Stimulated activated naive CD8-positive, alpha-beta T cell treated with anti-CD3 and anti-CD28 coated beads, Interleukin-15, Interleukin-2, amounts not matched to agents 100 ng/mL and 50 ng/mL, for 24 hours (primary cell): ENCODE measurements around the gene HIP1.
"Not testable (repeated sequence)": the region's sequence is repeated elsewhere in the genome, so short reads cannot be mapped to it uniquely, and the experiment has no call there.

Experiments used
- H3K27ac Mint-ChIP-seq: one replicate; pipeline ENCODE4 v1.8.0; 2021; ENCODE audit warnings: mild to moderate bottlenecking, mixed read lengths
- H3K27me3 Mint-ChIP-seq: one replicate; pipeline ENCODE4 v1.8.0; 2021; ENCODE audit warnings: mixed read lengths
- H3K36me3 Mint-ChIP-seq: one replicate; pipeline ENCODE4 v1.8.0; 2021; ENCODE audit warnings: low read depth, mixed read lengths
- H3K4me1 Mint-ChIP-seq: one replicate; pipeline ENCODE4 v1.8.0; 2021; ENCODE audit warnings: low read depth, mixed read lengths
- H3K4me3 Mint-ChIP-seq: one replicate; pipeline ENCODE4 v1.8.0; 2021; ENCODE audit warnings: mild to moderate bottlenecking, mixed read lengths
- H3K9me3 Mint-ChIP-seq: one replicate; pipeline ENCODE4 v1.8.0; 2021; ENCODE audit warnings: mixed read lengths

The HIP1 gene

GRCh38 chr7:75591467-75592255 lies 147.1 kb downstream of the HIP1 start:
- Mint-ChIP-seq H3K36me3 (no peaks in the 10 kb centered on the region), H3K4me1 (peaks cover 23% of the 10 kb centered on the region), H3K4me3 (no peak overlapping the region), H3K9me3 (no peaks in the 10 kb centered on the region), H3K27me3 (no peaks in the 10 kb centered on the region), H3K27ac (no peak overlapping the region)

- Mint-ChIP-seq H3K9me3 (no peaks in the 10 kb centered on the region), H3K27me3 (no peaks in the 10 kb centered on the region), H3K36me3 (no peaks in the 10 kb centered on the region), H3K4me1 (peaks cover 13% of the 10 kb centered on the region), H3K4me3 (no peak overlapping the region), H3K27ac (no peak overlapping the region)
These were observed 148.3 kb downstream of the HIP1 start for GRCh38 chr7:75590373-75591005.

DNA sequence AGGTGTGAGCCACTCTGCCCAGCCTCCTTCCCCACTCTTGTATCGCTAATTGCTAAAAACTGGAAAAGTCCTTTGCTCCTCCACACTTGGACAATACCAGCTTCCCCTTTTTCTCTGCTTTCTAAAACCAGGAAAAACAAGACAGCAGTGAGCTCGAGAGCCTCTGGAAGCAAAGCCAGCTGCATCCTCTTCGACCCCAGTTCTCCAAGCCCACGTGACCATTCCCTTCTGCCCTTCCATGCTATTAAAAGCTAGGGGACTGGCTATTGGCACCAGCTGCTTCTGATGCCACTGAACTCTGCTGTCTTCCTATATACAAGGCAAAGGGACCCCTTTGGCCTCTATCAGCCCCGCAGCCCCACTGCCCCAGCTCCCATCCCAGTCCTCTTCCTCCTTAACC lies 154.4 kb downstream of the HIP1 start:
- H3K36me3 Mint-ChIP-seq: no peaks in the 10 kb centered on the region
- no peak overlapping the region for H3K4me3 Mint-ChIP-seq
- no peak overlapping the region for H3K27ac Mint-ChIP-seq
- no peaks in the 10 kb centered on the region for H3K27me3 Mint-ChIP-seq
- H3K4me1 Mint-ChIP-seq: no peaks in the 10 kb centered on the region
- no peaks in the 10 kb centered on the region for H3K9me3 Mint-ChIP-seq

GRCh38 chr7:75583255-75583654 lies 155.5 kb downstream of the HIP1 start:
- no peak overlapping the region for H3K4me3 Mint-ChIP-seq
- no peaks in the 10 kb centered on the region for H3K36me3 Mint-ChIP-seq
- no peaks in the 10 kb centered on the region for H3K27me3 Mint-ChIP-seq
- no peaks in the 10 kb centered on the region for H3K9me3 Mint-ChIP-seq
- H3K27ac Mint-ChIP-seq: no peak overlapping the region
- no peaks in the 10 kb centered on the region for H3K4me1 Mint-ChIP-seq

GRCh38 chr7:75579899-75580298 lies 158.8 kb downstream of the HIP1 start:
- Mint-ChIP-seq H3K27me3 (no peaks in the 10 kb centered on the region), H3K27ac (no peak overlapping the region), H3K4me3 (no peak overlapping the region), H3K4me1 (no peaks in the 10 kb centered on the region), H3K36me3 (no peaks in the 10 kb centered on the region), H3K9me3 (no peaks in the 10 kb centered on the region)

- H3K4me3 Mint-ChIP-seq: no peak overlapping the region
- H3K36me3 Mint-ChIP-seq: no peaks in the 10 kb centered on the region
- H3K4me1 Mint-ChIP-seq: no peaks in the 10 kb centered on the region
- no peaks in the 10 kb centered on the region for H3K9me3 Mint-ChIP-seq
- no peak overlapping the region for H3K27ac Mint-ChIP-seq
- no peaks in the 10 kb centered on the region for H3K27me3 Mint-ChIP-seq
These were observed 160.7 kb downstream of the HIP1 start for GRCh38 chr7:75578081-75578480.

- Mint-ChIP-seq H3K36me3 (no peaks in the 10 kb centered on the region), H3K4me1 (no peaks in the 10 kb centered on the region), H3K9me3 (no peaks in the 10 kb centered on the region), H3K27ac (no peak overlapping the region), H3K27me3 (no peaks in the 10 kb centered on the region), H3K4me3 (no peak overlapping the region)
These were observed 163.1 kb downstream of the HIP1 start for GRCh38 chr7:75575488-75576121.

DNA sequence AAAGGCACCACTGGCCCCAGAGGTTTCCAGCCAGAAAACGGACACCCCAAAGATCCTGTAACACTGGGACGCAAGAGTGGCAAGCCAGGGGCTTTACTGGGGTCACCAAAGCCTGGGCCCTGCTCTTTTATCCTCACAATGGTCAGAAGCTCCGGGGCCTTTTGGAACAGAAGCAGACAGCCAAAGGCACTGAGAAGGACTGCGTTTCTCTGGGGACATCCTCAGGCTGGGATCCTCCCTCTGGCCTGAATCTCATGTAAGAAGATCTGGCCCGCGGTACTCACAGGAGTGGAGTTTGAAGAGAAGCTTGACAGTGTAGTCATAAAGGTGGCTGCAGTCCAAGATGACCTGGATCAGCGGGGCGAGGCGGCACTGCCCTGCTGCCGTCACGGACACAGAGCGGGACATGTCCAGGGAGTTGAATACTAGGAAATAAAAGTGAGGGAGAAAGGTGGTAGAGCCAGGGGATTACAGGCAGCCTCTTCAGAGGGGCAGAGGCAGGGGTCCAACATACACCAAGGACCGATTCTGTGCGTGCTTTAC lies 165.2 kb downstream of the HIP1 start:
- Mint-ChIP-seq H3K27me3 (no peaks in the 10 kb centered on the region), H3K9me3 (no peaks in the 10 kb centered on the region), H3K4me3 (no peak overlapping the region), H3K4me1 (no peaks in the 10 kb centered on the region), H3K27ac (no peak overlapping the region), H3K36me3 (no peaks in the 10 kb centered on the region)

DNA sequence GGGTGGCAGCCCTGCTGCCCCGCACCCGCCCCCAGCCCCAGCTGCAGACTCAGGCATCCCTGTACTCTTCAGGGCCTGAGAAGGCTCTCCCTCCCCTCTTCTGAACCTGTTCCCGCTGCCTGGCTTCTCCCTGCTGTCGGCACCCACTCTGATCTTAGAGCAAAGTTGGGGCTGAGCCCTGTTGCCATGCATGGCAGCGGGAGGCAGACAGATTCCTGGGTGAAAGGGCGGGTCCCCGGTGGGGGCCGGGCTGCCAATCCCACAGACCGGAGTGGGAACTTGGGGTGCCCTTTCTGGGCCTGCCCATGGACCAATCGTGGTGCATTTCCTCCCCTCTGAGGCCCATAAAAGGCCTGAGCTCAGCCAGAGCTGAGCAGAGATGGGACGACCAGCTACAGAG lies 165.9 kb downstream of the HIP1 start:
- H3K36me3 Mint-ChIP-seq: no peaks in the 10 kb centered on the region
- no peaks in the 10 kb centered on the region for H3K27me3 Mint-ChIP-seq
- no peak overlapping the region for H3K27ac Mint-ChIP-seq
- no peaks in the 10 kb centered on the region for H3K4me1 Mint-ChIP-seq
- H3K4me3 Mint-ChIP-seq: no peak overlapping the region
- no peaks in the 10 kb centered on the region for H3K9me3 Mint-ChIP-seq

DNA sequence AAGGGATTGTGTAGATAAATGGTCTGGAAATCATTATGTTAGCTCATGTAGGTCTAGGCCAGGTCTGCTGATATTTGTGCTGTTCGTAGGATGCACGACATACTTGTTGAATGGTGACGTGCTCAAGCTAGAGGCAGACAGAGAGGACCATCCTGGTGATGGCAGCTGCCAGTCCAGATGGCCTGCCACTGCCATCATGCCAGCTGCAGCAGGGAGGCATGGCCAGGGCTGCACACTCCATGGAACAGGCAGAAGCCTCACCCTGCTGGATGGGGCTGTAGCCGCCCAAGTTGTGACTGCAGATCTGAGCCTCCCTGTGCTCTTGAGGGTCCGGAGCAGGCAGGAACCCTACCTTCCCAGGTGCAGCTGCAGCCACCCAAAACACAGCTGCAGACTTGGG lies 166.3 kb downstream of the HIP1 start:
- Mint-ChIP-seq H3K9me3 (no peaks in the 10 kb centered on the region), H3K4me1 (no peaks in the 10 kb centered on the region), H3K27me3 (no peaks in the 10 kb centered on the region), H3K4me3 (no peak overlapping the region), H3K36me3 (no peaks in the 10 kb centered on the region), H3K27ac (no peak overlapping the region)

GRCh38 chr7:75571209-75571608 lies 167.5 kb downstream of the HIP1 start:
- Mint-ChIP-seq H3K27me3 (no peaks in the 10 kb centered on the region), H3K4me3 (no peak overlapping the region), H3K9me3 (no peaks in the 10 kb centered on the region), H3K27ac (no peak overlapping the region), H3K36me3 (peaks cover 6% of the 10 kb centered on the region), H3K4me1 (no peaks in the 10 kb centered on the region)

DNA sequence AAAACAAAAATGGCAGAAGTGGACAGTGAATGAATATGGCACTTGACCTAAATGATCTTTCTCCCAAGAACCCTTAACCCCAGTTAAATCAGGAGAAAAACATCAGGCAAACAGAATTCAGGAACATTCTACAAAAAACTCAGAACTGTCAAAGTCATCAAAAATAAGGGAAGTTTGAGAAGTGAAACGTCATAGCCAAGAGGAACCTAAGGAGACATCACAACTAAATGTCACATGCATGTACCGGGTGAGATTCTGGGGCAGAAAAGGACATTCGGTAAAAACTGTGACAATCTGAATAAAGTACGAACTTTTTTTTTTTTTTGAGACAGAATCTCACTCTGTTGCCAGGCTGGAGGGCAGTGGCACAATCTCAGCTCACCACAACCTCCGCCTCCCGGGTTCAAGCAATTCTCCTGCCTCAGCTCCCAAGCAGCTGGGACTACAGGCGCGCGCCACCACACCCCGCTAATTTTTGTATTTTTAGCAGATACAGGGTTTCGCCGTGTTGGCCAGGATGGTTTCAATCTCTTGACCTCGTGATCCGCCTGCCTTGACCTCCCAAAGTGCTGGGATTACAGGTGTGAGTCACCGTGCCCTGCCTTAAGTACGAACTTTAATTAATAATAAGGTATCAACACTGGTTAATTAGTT lies 169.0 kb downstream of the HIP1 start:
- H3K36me3 Mint-ChIP-seq: not testable (repeated sequence)

GRCh38 chr7:75567948-75568595 lies 170.7 kb downstream of the HIP1 start:
- Mint-ChIP-seq H3K4me1 (no peaks in the 10 kb centered on the region), H3K36me3 (peaks cover 14% of the 10 kb centered on the region), H3K27me3 (no peaks in the 10 kb centered on the region), H3K27ac (no peak overlapping the region), H3K4me3 (no peak overlapping the region), H3K9me3 (peaks cover 4% of the 10 kb centered on the region)

More for the DNA sequence above, 169.0 kb downstream of the HIP1 start:
- H3K27ac Mint-ChIP-seq, H3K4me1 Mint-ChIP-seq, H3K4me3 Mint-ChIP-seq, H3K27me3 Mint-ChIP-seq, H3K9me3 Mint-ChIP-seq: not testable (repeated sequence)

DNA sequence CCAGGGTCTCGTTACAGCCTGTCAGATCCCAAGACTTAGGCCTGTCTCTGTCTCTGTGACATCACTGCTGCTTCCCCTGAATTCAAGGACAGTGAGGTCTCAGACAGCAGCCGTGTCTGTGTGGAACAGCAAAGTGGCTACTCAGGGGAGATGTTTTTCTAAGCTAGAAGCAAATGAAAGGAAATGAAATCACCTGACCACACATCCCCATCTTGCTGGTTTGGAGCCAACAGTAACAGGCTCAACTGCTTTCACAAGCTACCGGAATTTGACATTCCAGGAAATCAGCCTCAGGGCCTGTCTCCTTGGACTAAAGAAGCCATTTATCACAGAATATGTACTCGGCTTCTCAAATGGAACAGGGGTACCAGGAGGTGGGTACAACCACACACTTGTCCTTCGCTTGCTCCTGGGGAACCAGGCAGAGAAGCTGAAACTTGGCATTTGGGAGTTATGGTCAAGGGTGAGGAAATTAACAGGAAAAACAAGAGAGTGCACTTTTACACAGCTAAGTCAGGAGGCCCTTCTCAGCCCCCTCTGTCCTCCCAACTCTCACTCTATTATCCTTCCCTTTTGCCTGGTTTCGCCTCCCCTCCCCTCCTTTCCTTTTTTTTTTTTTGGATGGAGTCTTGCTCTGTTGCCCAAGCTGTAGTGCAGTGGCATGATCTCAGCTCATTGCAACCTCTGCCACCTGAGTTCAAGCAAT lies 173.5 kb downstream of the HIP1 start:
- Mint-ChIP-seq H3K4me1 (no peaks in the 10 kb centered on the region), H3K9me3 (peaks cover 8% of the 10 kb centered on the region), H3K36me3 (peaks cover 31% of the 10 kb centered on the region), H3K4me3 (no peak overlapping the region), H3K27me3 (no peaks in the 10 kb centered on the region), H3K27ac (no peak overlapping the region)
